ENCODE data around the gene GAL. TPM values are rescaled to one million over a fixed set of nuclear protein-coding genes. Genes with fewer than 3 reads are reported as not detected.

GAL gene
- polyA plus RNA-seq, 3 donors: 1.7 to 5.3 (median 1.7) TPM

DNA sequence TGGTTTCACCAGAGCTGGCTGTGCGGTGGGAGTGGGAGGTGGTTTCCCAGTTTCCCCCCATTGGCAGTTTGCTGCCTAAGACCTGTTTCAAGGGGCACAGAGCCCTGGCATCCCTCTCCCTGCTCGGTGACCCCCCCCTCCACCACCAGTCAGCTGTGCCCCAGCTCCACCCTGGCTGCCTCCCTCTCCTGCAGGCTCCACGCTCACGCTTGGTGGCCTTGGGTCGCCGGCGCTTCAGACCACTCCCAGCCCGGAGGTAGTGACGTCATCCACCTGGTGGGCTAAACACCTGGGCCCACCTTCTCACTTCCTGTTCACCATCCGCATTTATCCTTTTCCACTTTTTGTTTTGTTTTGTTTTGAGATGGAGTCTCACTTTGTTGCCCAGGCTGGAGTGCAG, 7.8 kb downstream of the GAL start:
- H3K27ac ChIP-seq (ENCODE audit: low read depth, low read length): no peak overlapping the region
- WGBS, 3 donors: 78 to 90% (median 89%) methylated on average over 10 of the region's 10 CpGs

- WGBS, 3 donors: 64 to 87% (median 84%) methylated on average over 15 of the region's 15 CpGs
- no peak overlapping the region for H3K27ac ChIP-seq (ENCODE audit: low read depth, low read length)
Measured at GRCh38 chr11:68692871-68693483, 8.6 kb downstream of the GAL start.

GRCh38 chr11:68693484-68693882, 9.1 kb downstream of the GAL start:
- WGBS, 3 donors: 71 to 95% (median 88%) methylated on average over 10 of the region's 10 CpGs

GRCh38 chr11:68694431-68695297, 10.3 kb downstream of the GAL start:
- H3K27ac ChIP-seq (ENCODE audit: low read depth, low read length): no peak overlapping the region
- 76 to 85% (median 82%) methylated on average over 5 of the region's 5 CpGs for WGBS, 3 donors

More at GRCh38 chr11:68693484-68693882, 9.1 kb downstream of the GAL start:
- no peak overlapping the region for H3K27ac ChIP-seq (ENCODE audit: low read depth, low read length)

- WGBS, 3 donors: 42 to 67% (median 59%) methylated on average over 2 of the region's 2 CpGs
- H3K27ac ChIP-seq (ENCODE audit: low read depth, low read length): no peak overlapping the region
Measured at GRCh38 chr11:68695531-68695930, 11.2 kb downstream of the GAL start.

- H3K27ac ChIP-seq (ENCODE audit: low read depth, low read length): no peak overlapping the region
- 85 to 93% (median 93%) methylated on average over 2 of the region's 2 CpGs for WGBS, 3 donors
Measured at GRCh38 chr11:68698993-68699392, 14.6 kb downstream of the GAL start.

- WGBS, 3 donors: 24 to 52% (median 46%) methylated on average over 16 of the region's 16 CpGs
- no peak overlapping the region for H3K27ac ChIP-seq (ENCODE audit: low read depth, low read length)
Measured at GRCh38 chr11:68704887-68705286, 20.5 kb downstream of the GAL start.

GRCh38 chr11:68707527-68707926, 23.2 kb downstream of the GAL start:
- no peak overlapping the region for H3K27ac ChIP-seq (ENCODE audit: low read depth, low read length)
- 83 to 89% (median 88%) methylated on average over 7 of the region's 7 CpGs for WGBS, 3 donors

DNA sequence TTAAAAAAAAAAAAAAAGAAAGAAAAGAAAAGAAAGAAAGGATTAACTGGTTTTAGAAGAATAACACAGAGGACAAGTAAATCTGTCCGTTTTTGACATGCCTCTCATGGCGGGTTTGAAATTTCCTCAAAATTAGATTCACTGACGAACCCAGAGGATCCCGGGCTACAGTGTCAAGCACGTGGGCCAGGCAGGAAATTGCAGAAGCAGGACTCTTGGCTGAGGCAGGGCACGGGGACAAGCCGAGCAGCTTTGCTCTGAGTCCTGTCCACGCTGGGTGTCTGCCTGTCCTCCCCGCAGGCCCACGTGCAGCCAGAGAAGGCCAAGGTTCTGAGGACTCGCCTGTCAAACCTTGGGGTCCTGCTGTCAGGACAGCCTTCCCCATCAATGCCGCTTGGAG, 24.7 kb downstream of the GAL start:
- no peak overlapping the region for H3K27ac ChIP-seq (ENCODE audit: low read depth, low read length)
- 60 to 90% (median 69%) methylated on average over 12 of the region's 12 CpGs for WGBS, 3 donors

DNA sequence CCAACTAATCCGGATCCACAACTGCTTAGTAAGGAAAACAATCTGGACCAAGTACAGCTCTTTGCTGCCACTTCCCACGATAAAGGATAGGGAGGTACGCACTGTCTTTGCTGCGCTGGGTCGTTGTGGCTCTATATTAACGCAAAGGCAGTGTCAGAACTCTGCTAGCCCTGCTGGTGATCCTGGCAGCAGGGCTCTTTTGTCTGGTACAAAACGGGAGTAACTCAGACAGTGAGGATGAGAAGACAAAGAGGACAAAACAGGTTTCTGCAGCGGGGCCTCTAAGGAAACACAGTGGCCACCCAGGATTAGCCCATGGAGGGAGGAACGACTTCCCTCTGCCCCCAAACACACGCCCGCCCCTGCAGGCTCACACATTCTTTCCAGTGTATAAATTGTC, 26.1 kb downstream of the GAL start:
- WGBS, 3 donors: 82 to 88% (median 85%) methylated on average over 11 of the region's 11 CpGs
- H3K27ac ChIP-seq (ENCODE audit: low read depth, low read length): no peak overlapping the region

DNA sequence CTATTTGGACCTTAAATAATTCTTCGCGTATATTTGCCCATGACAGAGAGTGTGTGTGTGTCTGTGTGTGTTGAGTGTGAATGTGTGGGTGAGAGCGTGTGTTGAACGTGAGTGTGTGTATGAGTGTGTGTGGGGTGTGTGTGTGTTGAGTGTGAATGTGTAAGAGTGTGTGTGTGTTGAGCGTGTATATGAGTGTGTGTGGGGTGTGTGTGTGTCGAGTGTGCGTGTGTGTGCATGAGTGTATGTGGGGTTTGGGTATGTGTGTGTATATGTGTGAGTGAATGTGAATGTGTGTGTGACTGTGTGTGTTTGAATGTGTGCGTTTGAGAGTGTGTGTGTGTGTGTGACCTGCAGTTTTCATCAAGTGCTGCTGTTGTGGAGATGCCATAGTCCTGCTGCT, 26.8 kb downstream of the GAL start:
- H3K27ac ChIP-seq (ENCODE audit: low read depth, low read length): no peak overlapping the region
- 95 to 97% (median 95%) methylated on average over 8 of the region's 8 CpGs for WGBS, 3 donors

DNA sequence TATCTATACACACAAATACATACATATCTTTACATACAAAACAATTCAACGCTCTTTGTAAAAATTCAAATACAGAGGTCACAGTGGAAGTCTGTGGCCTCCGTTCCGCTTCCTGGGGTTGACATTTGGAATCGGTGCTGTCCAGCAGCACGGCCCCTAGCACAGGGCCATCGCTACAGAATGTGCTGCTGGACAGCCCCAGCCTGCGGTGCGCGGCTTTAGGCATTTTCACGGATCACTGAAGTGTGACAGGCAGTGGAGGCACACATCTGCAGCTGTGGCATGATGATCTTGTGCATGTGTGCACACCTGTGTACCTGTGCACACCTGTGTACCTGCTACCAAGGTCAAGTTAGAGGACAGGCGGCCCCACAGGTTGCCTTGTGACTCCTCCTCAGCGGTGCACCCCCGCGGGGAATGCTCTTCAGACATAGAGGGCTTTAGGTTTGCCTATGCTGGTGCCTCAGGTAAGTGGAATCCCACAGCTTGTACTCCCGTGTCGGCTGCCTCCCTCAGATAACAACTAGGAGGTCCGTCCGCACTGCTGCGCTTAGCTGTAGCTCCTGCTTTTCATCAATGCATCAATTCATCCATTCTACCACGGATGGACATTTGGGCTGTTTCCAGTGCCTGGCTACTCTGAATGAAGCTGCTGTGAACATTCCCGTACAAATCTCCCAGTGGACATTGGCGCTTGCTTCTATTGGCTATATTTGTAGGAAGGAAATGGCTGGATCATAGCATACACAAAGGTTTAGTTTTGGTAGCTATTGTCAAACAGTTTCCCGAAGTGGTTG, 29.9 kb downstream of the GAL start:
- WGBS, 3 donors: 75 to 79% (median 77%) methylated on average over 23 of the region's 23 CpGs
- no peak overlapping the region for H3K27ac ChIP-seq (ENCODE audit: low read depth, low read length)

- no peak overlapping the region for H3K27ac ChIP-seq (ENCODE audit: low read depth, low read length)
- WGBS, 3 donors: 77 to 90% (median 81%) methylated on average over 11 of the region's 11 CpGs
Measured at GRCh38 chr11:68715456-68716122, 31.2 kb downstream of the GAL start.

DNA sequence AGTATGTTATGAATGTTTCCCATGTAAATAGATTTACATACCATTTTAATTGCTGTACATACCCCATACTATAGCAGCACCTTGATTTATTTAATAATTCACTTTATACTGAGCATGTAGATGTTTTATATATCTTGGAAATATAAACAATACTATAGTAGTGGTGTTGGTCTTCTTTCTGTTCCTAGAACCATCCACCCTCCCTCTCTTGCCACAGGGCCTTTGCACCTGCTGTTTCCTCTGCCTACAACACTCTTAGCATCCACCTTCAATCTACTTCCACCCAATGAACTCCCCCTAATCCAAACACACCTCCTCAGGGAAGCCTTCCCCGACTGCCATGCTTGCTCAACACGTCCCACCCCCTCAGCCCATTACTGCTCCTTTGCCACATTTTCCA, 36.7 kb downstream of the GAL start:
- H3K27ac ChIP-seq (ENCODE audit: low read depth, low read length): no peak overlapping the region
- 85 to 94% (median 92%) methylated on average over 2 of the region's 2 CpGs for WGBS, 3 donors

- no peak overlapping the region for H3K27ac ChIP-seq (ENCODE audit: low read depth, low read length)
- 97 to 100% (median 100%) methylated on average over 1 of the region's 1 CpG for WGBS, 3 donors
Measured at GRCh38 chr11:68722143-68722542, 37.8 kb downstream of the GAL start.

GRCh38 chr11:68724293-68724692, 39.9 kb downstream of the GAL start:
- 52 to 85% (median 60%) methylated on average over 4 of the region's 4 CpGs for WGBS, 3 donors
- no peak overlapping the region for H3K27ac ChIP-seq (ENCODE audit: low read depth, low read length)

DNA sequence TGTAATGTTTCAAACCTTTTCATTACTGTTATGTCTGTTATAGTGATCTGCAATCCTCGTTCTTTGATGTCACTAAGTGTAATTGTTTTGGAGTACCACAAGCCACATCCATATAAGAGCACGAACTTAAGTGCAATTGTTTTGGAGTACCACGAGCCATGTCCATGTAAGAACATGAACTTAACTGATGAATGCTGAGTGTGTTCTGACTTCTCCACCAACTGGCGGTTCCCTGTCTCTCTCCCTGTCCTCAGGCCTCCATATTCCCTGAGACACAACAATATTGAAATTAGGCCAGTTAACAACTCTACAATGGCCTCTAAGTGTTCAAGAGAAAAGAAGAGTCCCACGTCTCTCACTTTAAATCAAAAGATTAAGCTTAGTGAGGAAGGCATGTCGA, 43.4 kb downstream of the GAL start:
- 76 to 88% (median 80%) methylated on average over 6 of the region's 6 CpGs for WGBS, 3 donors
- H3K27ac ChIP-seq (ENCODE audit: low read depth, low read length): no peak overlapping the region

- H3K27ac ChIP-seq (ENCODE audit: low read depth, low read length): no peak overlapping the region
- WGBS, 3 donors: 64 to 83% (median 78%) methylated on average over 7 of the region's 7 CpGs
Measured at GRCh38 chr11:68734111-68734510, 49.8 kb downstream of the GAL start.

GRCh38 chr11:68735125-68735524, 50.8 kb downstream of the GAL start:
- 46 to 82% (median 52%) methylated on average over 6 of the region's 6 CpGs for WGBS, 3 donors
- no peak overlapping the region for H3K27ac ChIP-seq (ENCODE audit: low read depth, low read length)
